HG03159 (cell line): ENCODE results near the gene GPR137B.
"Not testable (repeated sequence)": the region's sequence is repeated elsewhere in the genome, so short reads cannot be mapped to it uniquely, and the experiment has no call there.

Experiments
- ATAC-seq: cut with Tn5 transposase; IDR thresholded peaks from one replicate; pipeline ENCODE4 v1.9.1; 2021; ENCODE audit warnings: mild to moderate bottlenecking, moderate library complexity; ENCODE audit not compliant: unreplicated experiment

GPR137B gene

DNA sequence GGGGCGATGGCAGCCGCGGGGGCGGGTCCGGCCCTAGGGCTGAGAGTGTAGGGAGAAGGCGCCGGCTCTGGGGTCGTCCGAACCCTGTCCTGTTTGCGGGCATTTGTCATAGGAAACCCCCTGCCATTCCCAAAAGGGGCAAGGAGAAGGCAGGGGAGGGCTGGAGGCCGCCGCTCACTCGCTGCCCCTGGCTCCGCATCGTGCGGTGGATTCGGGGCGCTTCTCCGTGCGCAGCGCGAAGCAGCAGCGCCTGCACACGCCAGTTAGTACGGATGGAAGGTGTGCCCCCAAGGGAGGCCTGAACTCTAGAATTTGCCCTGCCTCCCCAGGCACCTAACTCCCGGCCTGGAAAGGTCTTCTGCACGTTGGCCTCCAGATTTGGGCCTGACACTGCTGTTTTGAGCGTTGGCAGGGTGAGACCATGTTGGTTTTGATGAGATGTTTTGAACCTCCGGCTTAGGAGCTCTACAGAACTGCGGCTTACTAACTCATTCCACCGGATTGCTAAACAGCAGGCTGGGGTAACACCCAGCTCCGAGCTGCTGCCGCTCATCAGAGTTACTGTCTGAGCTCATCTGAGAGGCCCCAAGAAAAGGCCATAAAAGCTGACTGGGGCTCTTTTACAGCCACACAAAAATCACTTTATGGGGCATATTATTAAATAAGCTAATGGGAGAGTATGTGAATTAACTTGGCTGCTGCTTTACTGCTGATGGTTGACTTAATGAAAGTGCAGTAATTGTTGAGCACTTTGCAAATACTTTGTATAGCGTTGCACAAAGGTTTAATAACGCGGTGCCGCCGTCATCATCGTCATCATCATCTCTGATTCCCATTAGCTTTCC, 987 bp downstream of the GPR137B start:
- peak; percentile 29 for ATAC-seq

DNA sequence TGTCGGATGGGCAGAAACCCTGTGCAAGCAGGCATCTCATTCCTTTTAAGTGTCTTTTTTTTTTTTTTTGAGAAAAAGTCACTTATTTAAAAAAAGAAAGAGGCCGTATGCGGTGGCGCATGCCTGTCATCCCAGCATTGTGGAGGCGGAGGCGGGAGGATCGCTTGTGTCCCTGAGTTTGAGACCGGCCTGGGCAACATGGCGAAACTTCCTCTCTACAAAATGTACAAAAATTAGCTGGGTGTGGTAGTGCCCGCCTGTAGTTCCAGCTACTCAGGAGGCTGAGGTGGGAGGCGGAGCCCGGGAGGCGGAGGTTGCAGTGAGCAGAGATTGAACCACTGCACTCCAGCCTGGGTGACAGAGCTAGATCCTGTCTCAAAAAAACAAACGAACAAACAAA, 1.7 kb downstream of the GPR137B start:
- no peak for ATAC-seq

DNA sequence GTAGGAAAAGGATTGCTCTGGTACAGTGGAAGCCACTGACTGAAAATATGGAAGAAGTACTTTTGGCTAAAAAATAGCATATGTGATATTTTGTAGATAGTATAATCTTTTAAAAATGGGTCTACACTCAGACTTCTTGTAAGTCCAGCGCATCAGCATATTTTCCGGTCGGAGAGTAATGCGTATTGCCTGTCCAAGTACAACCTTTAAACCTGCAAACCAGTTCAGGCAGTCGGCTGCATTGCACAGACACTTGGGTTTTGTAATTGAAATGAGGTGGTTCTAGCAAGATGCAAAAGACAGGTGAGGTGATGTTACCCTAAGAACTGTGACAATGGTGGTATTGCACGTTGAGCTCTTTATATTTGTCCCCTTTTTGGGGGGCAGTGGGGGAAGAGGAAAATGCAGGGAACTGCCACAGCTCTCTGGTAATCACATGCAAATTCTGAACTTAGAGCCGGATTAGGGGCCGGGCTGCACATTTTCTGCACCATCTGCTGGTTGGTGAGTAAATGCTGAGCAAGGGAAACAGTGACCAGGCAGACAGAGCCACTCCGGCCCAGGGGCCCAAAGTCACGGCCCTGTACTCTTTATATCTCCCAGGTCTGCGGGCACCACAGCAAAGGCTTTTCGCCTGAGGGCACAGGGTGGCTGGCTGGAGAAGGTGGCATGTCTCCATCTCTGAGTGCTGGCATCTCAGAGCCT, 2.3 kb downstream of the GPR137B start:
- ATAC-seq = no peak

DNA sequence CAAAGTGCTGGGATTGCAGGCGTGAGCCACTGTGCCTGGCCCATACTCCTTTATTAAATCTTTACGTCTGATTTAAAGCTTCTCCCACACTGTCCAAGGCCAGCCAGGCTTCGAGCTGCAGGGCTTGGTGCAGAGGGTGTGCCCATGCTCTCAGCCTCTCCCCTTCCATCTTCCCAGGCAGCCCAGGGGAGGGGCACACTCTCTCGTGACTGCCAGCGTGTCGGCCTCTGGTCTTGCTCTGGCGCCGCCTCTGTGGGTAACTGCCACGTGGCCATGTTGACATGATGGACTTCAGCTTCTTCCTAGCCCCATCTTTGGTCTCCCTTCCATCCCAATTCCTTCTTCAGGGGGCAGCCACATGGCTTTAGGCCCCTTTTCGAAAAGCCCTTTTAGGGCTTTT, 4.7 kb downstream of the GPR137B start:
- no peak for ATAC-seq

DNA sequence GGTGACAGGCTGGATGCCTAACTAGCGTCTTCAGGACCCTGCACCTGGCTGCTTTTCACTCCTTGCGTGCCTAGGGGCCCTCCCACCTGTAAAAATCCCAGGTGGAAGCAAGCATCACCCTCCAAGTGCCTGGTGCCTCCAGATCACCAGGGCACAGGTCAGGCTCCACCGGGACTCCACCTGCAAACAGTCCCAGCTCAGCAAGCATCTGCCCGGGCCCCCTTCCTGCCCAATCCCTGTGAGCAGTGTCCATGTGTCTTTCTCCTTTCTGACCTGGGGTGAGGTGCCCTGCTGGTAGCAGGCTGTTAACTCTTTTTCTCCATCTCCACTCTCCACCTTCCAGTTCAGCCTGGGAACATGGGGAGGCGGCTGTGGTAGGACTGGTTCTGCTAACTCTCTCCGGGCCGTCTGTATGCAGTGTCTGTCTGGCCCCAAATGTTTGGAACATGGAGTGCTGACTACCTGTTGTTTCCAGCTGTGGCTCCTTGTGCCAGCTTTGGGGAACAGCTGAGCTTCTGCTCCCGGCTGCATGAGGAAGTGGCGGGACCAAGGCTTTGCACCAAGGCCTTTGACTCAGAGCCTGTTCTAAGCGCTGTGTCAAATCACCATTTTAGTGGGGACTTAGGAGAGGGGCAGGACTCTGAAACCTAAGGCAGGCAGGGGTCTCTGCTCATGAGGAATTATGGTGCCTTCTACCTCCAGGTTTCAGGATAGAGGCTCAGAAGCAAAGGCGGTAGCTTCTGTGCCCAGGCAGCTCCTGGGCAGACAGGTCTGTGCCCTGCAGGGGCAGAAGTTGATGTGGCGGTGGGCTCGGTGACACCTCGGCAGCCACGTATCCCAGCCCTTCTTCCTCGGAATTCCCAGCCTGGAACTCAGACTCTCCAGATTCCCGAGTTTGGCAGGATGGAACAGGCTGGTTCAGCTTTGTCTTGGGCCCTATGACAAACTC, 5.5 kb downstream of the GPR137B start:
- no peak for ATAC-seq

DNA sequence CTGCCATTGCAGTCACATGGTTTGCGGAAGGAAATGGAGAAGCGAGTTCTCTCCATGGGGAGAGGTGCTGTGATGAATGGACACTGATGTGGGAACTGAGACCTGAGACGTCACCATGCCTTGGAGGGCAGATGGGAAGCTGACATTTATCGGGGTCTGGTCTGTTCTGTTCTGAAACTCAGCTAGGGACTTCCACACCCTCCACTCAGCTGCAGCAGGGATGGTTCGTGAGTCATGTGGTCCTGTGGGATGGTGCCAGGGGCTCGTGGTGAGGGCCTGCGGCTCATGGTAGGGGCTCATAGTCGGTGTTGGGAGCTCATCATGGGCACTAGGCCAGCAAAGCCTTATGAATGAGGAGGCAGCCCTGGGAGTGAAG, 6.1 kb downstream of the GPR137B start:
- no peak for ATAC-seq

DNA sequence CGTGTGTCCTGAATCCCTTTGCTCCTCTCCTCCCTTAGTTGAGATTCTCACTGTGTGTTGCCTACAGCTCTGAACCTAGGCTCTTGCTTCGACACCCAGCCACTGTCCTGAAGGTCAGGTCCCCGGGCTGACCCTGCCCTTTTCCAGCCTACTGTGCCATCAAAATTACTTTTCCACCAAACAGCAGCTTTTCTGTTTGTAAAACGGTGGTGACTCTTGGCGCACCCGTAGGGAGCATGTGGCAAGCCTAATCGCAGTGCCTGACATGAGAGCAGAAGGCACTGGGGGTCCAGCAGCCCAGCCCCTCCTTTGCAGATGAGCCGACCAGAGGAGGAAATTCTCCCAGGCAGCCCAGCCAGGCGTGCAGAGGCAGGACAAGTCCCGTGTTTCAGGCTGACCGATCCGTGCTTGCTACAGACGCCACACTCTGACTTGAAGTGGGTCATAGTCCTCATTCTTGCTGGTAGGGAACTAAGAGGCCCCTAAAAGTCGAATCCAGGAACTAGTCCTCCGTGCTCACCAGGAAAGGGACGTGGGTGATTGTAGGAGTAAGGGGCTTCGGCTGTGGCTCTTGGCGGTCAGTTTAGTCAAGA, 6.8 kb downstream of the GPR137B start:
- ATAC-seq = no peak

DNA sequence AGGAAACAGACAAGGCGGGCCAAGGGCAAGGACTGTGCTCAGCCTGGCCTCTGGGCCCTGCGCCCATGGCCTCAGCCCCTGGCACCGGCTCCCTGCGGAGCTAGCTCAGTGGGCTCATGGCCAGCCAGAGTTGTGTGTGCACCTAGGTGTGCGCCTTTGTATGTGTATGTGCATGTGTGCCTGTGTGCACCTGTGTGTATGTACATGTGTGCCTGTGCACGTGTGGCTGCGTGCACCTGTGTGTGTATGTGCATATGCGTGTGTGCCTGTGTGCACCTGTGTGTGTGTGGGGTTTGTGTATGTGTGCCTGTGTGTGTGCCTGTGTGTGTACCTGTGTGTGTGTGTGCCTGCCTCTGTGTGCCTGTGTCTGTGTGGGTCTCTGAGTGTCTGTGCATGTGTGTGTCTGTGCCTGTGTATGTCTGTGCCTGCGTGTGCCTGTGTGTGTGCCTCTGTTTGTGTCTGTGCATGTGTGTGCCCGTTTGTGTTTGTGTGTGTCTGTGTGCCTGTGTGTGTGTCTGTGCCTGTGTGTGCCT, 7.4 kb downstream of the GPR137B start:
- no peak for ATAC-seq

DNA sequence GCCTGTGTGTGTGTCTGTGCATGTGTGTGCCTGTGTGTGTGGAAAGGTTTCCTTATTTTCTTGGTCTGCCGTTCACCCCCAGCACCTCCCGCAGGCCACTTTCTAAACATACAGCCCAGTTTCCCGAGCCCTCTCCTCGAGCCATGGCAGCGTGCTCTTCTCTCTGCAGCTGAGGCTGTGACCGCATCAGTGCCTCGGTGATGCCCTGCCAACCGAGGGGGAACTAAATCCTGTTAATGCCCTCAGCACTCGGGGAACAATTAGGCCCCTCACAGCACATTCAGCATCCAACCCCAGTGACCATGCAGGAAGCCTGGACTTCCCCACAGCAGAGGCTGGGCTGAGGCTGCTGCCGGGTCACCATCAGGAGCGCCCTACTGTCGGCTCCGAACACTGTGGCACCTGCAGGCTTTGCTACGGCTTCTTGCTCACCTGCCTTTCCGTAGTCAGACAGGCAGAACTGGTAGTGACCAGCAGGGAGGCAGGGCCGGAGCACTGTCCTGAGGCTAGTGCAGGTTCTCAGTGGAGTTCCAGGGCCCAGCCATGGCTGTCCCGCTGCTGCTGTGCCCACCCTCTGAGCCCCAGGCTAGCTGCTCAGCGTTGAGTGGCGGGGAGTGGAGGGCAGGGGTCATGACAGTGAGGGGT, 8.1 kb downstream of the GPR137B start:
- no peak for ATAC-seq

DNA sequence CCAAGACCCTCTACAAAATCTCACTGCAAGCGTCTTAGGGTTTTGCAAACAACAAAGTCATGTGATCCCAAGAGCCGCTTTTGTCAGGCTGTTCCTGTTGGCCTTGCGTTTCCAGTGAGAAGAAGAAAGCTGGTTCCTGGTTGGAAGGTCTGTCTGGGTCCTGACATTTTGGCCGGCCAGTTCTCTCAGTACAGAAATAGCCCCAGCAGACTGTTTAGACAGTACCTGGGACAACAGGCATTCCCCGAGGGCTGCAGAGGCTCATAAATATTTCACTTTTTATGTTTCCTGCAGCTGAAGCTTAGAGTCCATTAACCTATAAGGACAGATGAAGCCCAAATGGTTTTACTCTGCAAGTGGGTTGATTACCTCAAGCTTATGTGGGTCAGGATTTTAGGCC, 8.6 kb downstream of the GPR137B start:
- no peak for ATAC-seq

DNA sequence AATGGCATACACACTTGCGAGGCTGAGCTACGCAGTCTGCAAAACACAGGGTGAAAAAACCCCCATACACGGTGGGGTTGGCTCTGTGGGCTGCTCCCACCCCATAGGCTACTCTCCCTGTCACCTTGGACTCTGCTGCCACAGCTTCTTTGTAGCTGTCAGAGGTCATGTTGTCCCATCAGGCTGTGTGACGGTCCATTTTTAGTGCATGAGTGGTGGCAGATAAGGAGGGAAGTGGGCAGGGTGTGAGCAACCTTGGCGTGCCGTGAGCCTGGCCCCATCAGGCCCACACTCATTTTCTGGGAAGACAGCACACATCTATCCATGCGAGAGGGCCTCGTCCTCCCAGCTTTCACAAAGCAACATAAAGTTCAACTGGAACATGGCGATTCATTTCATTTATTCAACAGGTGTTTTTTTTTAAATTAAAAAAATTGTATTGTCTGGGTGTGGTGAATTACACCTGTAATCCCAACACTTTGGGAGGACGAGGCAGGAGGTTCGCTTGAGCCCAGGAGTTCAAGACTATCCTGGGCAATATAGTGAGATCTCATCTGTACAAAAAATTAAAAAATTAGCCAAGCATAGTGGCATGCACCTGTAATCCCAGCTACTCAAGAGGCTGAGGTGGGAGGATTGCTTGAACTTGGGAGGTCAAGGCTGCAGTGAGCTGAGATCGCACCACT, 9.5 kb downstream of the GPR137B start:
- ATAC-seq = no peak

DNA sequence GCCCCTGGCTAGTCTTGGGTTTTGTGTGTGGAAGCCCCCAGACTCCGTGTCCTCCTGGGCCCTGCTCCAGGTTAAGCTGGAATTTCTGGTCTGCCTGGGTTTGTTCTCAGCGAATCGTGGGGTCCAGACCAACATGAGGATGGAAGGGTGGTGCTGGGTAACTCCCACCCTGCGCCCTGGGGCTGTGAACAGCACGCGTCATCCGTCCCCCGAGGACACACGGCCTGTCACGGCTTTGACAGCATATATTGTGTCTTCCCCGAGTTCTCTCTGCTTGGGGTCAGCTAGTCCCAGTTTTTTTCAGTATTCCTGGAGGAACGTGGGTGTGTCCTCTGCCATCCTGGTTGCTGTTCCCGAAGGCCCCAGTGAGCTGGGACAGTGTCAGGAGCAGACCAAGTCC, 11.8 kb downstream of the GPR137B start:
- no peak for ATAC-seq

DNA sequence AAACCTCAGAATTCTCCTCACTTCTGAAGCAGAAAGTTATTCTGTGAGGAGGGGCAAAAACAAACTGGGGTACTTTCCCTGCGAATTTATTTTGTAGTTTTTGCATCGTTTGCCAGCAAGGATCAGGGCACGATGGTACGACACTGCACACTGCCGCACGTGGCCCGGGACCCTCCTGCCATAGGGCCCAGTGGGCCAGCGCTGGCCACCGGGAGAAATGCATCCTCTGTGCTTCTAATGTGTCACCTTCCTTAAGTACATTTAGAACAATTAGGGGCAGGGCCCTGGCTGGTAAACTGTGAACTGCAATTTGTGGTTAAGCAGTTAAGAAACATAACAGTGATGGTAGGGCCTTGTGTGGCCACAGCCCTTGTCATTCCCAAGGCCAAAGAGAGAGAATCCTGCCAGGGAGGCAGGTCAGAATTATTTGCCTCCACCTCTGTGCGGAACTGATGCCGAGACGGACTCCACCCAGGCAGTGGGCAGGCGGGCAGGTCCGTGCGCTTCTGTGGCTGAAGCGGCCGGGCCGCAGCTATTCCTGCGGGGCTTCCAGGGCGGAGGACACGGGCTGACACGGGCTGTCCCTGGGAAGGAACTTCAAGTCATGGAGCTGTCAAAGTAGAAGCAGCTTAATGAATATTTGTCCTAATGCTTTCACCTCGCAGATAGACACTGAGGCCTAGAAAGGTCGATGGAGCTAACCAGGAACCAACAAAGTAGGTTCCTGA, 12.5 kb downstream of the GPR137B start:
- ATAC-seq = no peak

DNA sequence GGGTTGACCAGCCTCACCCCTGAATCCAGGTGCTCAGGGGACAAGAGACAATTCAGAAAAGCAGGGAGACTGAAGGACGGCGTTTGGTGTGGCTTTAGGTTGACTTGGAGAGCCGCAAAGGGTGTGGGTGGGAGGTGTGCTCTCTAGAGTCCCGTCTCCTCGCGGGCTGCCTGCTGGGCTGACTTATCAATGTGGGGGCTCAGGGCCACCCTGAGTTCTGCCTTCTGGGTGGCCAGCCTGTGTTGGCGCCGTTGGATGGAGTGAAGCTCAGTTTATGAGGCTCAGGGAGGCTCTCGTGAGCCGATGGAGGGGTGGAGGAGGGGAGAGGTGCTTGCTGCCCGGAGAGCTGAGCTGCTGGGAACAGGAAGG, 13.0 kb downstream of the GPR137B start:
- no peak for ATAC-seq

DNA sequence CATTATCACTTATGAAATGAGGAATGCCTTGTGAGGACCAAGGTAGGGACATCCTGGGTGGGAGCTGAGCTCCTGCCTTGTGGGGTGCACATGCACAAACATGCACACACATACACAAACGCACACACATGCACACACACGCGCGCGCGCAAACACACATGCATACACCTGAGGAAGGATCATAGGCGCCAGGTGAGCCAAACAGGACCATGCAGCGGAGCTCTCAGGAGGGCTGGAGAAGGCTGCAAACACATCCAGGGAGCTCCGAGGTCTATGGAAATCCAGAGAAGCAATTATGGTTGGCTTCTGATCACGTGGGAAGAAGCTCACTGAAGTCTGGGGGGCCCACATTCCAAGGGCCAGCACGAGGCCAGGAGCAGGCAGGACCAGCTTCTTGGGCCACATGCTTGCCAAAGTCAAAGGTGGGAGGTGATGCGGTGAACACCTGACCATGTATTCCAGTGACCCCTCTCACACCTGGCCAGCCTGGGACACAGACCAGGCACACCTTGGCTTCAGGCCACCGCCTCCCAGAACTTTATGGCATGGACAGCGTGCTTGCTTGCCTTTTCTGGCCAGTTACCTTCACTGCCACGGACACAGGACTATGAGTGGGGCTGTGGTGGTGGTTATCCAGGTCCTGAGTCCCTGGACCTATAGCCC, 13.6 kb downstream of the GPR137B start:
- ATAC-seq = no peak

DNA sequence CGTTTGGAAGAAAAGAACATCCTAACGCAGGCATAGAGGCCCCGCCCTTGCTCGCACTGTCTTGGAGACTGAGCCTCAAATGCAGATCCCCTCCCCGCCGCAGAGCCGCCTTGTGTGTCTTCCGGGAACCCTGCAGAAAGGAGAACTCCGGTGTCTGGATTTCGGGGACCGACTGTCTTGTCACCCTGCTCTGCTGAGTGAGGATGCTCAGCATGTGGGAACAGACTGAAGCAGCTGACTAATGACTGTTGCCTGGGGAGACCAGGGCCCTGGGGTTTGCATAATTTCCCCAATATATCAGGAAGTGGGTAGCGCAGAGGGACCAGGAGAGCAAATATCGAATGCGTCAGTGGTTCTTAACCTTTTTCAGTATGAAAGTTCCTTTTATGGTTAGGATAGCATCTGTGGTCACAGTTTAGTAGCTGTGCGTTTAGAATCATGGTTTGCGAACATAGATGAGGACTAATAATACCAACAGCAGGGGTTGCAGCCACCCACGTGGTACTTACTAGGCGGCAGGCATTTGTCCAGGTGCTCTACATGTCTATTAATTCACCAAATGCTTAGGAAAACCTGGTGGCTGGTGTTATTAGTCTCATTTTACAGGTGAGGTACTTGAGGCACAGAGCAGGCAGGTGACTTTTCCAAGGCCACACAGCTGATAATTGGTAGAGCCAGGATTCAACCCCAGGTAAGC, 14.3 kb downstream of the GPR137B start:
- peak; percentile 87 for ATAC-seq

DNA sequence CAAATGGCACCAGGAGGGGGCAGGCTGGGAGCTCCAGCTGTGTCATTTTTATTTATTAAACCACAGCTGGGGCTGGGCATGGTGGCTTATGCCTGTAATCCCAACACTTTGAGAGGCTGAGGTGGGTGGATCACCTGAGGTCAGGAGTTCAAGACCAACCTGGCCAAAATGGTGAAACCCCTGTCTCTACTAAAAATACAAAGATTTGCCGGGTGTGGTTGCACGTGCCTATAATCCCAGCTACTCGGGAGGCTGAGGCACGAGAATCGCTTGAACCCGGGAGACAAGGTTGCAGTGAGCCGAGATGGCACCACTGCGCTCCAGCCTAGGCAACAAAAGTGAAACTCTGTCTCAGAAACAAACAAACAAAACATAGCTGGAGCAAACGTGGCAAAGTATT, 15.7 kb downstream of the GPR137B start:
- ATAC-seq = not testable (repeated sequence)

DNA sequence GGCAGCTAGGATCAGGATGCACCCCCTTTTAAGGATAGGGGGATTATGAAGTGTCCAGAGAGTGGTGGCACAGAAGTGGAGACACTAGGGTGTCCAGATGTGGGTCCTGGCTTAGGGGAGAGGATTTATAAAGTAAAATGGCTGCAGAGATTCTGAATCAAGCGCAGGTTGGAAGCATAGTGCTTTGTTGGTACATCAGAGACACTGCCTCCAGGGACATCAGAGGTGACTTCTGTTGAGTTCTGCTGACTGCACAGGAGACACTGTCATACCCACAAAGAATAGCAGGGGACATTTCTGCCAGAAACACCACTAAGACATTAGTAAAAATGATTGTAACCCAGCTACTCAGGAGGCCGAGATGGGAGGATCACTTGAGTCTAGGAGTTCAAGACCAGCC, 16.4 kb downstream of the GPR137B start:
- ATAC-seq = no peak
